Measurements from ENCODE around the gene ACTG1. TPM values are rescaled to one million over a fixed set of nuclear protein-coding genes. Genes with fewer than 3 reads are reported as not detected.
A peak's percentile ranks its signal among the peaks of the same experiment; 100 is the strongest.

The ACTG1 gene
- total and polyA plus RNA-seq, 12 donors, result 290 to 1,180 (median 345) TPM

DNA sequence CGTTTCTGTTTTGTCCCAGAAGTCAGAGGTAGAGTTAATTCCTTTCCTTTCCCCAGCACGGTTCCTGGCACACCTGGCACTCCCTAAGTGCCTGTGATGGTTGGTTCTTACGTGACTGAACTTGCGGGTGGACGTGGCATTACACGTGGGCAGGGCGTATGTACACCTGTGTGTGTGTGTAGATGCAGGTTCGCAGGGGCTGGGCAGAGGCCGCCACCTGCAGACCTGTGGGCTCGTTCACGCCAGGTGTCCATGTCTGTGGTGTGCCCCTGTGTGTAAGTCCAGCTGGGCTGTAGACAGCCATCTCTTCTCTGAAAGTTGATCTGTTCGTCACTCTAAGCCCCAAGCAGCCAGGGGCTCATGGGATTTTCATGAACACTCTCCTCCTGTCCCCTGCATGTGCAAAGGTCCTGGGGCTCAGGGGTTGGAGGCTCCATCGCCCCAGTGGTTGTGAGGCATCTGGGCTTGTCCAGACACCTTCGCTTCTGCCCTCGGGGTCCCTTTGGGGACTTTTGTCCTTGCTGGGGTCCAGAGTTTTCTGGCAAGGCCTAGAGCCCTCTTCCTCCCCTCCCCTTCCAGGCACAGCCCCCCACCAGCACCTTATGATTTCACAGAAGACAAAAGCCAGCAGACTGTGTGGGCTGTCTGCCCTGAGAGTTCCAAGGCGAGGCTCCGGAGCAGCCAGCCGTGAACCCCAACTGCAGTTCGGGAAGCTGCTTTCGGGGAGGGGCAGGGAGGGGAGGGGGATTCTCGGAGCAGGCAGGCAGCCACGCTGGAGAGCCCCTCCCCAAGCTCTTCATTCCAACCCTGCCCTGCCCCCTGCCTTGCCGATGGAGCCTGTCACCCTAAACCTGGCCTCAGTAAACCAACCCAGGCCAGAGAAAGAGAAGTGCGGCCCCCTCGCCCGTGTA, 10.1 kb upstream of the ACTG1 start:
- Histone ChIP-seq H3K27ac (no peak overlapping the region), H3K27me3 (peaks cover 0 to 61% (median 45%) of the 10 kb centered on the region in 7 donors), H3K9me3 (no peaks in the 10 kb centered on the region), H3K4me1 (peaks cover 15 to 34% (median 25%) of the 10 kb centered on the region in 9 donors), H3K4me3 (no peak overlapping the region), H3K36me3 (no peaks in the 10 kb centered on the region)
- ATAC-seq, result no peak
- peak in 1 of 2 donors; percentile 8 for DNase-seq
- 68 to 72% methylated on average over 26 of the region's 26 CpGs for WGBS, 2 donors
- peak in 2 of 9 donors; percentile 6 to 21 for TF ChIP-seq CTCF (IDR thresholded peaks at IDR 0.05)
- intact Hi-C loops (cut with DNase I), result no loop called here

DNA sequence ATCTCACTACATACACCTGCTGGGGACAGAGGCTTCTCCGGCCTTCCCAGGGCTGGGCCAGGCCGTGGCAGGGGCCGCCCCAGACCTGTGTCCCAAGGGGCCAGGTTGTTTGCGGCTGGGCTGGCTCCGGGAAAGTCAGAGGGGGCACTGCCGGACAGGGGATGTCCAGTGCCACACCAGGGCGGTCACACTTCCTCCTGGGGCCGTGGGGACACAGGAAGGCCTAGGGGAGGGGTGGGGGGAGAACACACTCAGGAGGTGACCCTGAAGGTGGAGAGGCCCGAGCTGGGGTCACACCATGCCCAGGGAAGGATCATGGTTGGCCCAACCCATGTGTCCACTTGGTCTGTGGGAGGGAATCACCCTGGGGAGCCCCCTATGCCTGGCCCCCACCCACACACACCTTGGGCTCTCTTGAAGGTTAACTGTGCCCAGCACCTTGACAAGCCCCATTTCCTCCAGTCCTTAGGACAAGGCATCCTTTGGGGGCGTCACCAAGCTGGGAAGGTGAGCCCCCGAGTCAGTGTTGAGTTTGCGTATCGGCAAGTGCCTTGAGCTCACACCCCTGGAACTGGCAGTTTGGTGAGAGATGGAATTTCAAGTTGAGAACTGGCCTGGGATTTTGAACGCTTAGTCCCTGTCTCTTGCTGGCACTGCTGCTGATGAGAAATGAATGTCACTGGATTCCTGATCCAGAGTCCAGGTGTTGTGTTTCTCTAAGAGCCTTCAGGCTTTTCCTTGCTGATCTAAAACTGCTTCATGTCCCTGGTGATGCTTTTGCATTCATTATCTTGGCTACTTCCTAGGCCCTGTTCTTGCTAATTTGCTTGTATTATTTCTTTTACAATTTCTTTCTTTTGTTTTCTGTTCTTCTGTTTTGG, 7.7 kb upstream of the ACTG1 start:
- no peak for ATAC-seq
- no peak for TF ChIP-seq CTCF (IDR thresholded peaks at IDR 0.05)
- H3K9me3 ChIP-seq, result no peaks in the 10 kb centered on the region
- peaks cover 22 to 57% (median 50%) of the 10 kb centered on the region in 9 donors for H3K4me1 ChIP-seq
- no peak overlapping the region for H3K27ac ChIP-seq
- H3K36me3 ChIP-seq, result no peaks in the 10 kb centered on the region
- no peak for DNase-seq
- intact Hi-C loops (cut with DNase I), result no loop called here
- H3K27me3 ChIP-seq, result peaks cover 0 to 37% (median 20%) of the 10 kb centered on the region in 7 donors
- 65 to 68% methylated on average over 14 of the region's 14 CpGs for WGBS, 2 donors
- H3K4me3 ChIP-seq, result peak overlapping the region in 3 of 10 donors; percentile 56 to 62 (median 60)

DNA sequence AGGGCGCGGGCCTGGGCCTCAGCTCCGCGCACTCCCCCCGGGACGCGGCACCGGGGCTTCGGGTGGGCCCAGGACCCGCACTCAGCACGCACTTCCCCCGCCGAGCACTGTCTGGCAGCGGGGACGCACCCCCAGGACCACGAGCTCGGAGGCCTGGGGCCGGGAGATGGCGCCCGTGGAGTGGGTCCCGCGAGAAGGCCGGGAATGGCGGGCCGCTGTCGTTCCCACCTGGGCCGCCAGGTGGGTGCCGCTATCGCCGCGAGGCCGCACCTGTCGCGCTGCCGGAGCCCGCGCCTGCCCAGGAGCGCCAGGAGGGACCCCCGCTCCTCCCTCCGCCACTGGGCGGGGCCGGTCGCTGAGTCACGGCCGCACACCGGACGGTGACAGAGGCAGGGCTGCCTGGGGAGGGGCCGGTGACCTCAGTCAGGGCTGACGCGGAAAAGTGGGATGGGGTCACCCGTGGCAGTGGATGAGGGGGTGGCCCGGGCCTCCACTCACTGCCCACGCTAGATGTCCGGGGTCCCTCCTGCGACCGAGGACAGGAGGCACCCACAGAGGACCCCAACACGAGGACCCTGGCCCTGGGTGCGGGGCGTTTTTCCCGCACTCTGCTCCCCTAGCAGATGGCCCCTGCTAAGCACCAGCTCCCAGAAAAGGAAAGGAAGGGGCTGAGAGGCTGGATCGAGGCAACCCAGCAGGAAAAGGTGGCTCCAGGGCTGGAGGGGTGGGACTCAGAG, 6.9 kb upstream of the ACTG1 start:
- intact Hi-C loops (cut with DNase I), result loop anchor here in 1 of 10 donors (5.0 kb wide), 1 partner anchor 33 kb away; the partner anchor contains the start of gene FAAP100
- Histone ChIP-seq H3K4me1 (peaks cover 22 to 58% (median 50%) of the 10 kb centered on the region in 9 donors), H3K27me3 (peaks cover 0 to 31% (median 18%) of the 10 kb centered on the region in 7 donors), H3K36me3 (no peaks in the 10 kb centered on the region), H3K9me3 (no peaks in the 10 kb centered on the region), H3K4me3 (peak overlapping the region; percentile 33 to 62 (median 55)), H3K27ac (peak overlapping the region in 6 of 10 donors; percentile 13 to 100 (median 61))
- peak in 1 of 2 donors; percentile 25 for DNase-seq
- 7 to 9% methylated on average over 60 to 61 of the region's 61 CpGs for WGBS, 2 donors
- TF ChIP-seq CTCF (IDR thresholded peaks at IDR 0.05), result peak in 8 of 9 donors; percentile 9 to 55 (median 44)
- ATAC-seq, result peak in 2 of 8 donors; percentile 11 to 14

All from heart right ventricle (tissue), 16 donors.